GM12891 (cell line): ENCODE measurements around the gene TMEM236.
A peak's percentile ranks its signal among the peaks of the same experiment; 100 is the strongest.

Source experiments
- DNase-seq: peaks from one replicate; pipeline ENCODE4 v3.0.0; 2011; ENCODE audit warnings: low spot score; ENCODE audit not compliant: insufficient read length
- FAIRE-seq: peaks from 2 replicates; lab custom pipeline; 2011; peaks lifted over from hg19 to GRCh38; lab: Jason Lieb, UNC
- PAX5 ChIP-seq: IDR thresholded peaks from 2 replicates; pipeline ENCODE4 v1.6.1; 2011; ENCODE audit warnings: low read length, moderate library complexity, mild to moderate bottlenecking; ENCODE audit not compliant: insufficient read depth, severe bottlenecking
- POLR2A ChIP-seq: IDR thresholded peaks from 2 replicates; pipeline ENCODE4 v1.6.1; 2011; ENCODE audit warnings: low read depth, low read length, control low read depth
- POLR2AphosphoS5 ChIP-seq: IDR thresholded peaks from 2 replicates; pipeline ENCODE4 v1.6.1; 2011; ENCODE audit warnings: low read depth, low read length, control low read depth
- POU2F2 ChIP-seq: IDR thresholded peaks from 2 replicates; pipeline ENCODE4 v1.6.1; 2011; ENCODE audit warnings: low read depth, mild to moderate bottlenecking, control low read depth, low read length, moderate library complexity
- SPI1 ChIP-seq: IDR thresholded peaks from 2 replicates; pipeline ENCODE4 v1.6.1; 2011; ENCODE audit warnings: low read depth, low read length, control low read depth
- TAF1 ChIP-seq: IDR thresholded peaks from 2 replicates; pipeline ENCODE4 v1.6.1; 2011; ENCODE audit warnings: low read depth, low read length, control low read depth

TMEM236 gene

DNA sequence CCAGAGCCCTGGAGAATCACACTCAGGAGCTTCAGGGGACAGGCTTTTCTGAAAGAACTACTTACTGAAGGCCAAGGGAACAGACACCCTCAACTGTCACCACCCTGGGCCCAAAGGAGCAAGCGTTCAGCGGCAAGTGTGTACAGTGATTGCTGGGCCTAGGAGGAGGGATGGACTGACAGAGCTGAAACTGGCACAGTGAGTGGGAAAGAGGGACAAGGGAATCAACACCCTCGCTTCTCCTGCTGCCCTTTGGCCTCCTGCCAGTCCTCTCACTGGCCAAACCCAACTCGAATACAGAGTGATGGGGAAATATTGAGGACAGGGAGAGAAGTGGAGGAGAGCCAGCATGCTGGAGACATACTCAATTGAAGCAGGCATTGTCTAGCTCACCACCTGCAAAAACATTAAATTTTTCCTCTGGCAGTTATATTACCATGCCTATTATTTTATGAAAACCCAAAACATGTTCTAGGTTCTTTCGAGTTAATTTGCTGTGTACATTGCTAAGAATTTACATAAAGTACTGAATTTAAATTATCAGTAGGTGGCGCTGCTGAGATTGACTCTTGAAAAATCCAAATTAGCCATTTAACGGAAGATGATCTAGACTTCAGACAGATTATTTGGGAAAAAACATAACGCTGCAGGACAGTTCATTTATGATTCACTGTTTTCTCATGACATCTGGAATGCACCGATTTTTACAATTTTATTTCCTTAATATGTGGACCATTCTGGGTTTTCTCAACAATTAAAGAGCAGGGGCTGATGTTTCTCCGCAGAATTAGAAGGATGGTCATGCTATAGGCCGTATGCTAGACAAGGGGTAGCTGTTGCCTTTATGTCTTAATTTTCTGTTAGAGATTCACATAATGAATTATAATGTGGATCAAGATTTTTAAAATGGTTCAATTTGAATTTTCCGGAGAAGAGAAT is 14.7 kb upstream of the TMEM236 start:
- FAIRE-seq, result peak; percentile 70
- DNase-seq, result no peak
- TF ChIP-seq POU2F2, result no peak
- TF ChIP-seq PAX5, result no peak
- no peak for TF ChIP-seq TAF1
- no peak for TF ChIP-seq POLR2A
- TF ChIP-seq SPI1, result no peak
- TF ChIP-seq POLR2AphosphoS5, result no peak

DNA sequence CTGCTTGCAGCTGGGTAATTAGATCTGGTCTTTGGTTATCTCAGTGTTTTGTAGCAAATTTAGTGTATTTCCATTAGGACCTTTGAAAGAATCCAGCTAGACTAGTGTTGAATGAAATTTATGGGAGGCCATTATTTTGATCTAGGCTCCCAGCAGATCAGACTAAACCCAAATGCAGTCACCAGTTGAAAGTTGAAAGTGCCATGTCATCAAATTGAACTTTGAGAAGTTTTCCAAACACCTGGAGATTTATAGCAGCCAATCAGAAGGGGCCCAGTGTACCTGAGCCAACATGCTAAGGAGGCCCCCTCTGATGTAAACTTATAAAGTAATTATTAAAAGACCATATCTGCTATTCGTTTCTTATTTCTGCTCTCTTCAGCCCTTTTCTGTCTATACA is 11.3 kb upstream of the TMEM236 start:
- TF ChIP-seq POU2F2 (no peak), PAX5 (no peak), POLR2AphosphoS5 (no peak), SPI1 (no peak), POLR2A (no peak), TAF1 (no peak)
- FAIRE-seq, result no peak
- no peak for DNase-seq

DNA sequence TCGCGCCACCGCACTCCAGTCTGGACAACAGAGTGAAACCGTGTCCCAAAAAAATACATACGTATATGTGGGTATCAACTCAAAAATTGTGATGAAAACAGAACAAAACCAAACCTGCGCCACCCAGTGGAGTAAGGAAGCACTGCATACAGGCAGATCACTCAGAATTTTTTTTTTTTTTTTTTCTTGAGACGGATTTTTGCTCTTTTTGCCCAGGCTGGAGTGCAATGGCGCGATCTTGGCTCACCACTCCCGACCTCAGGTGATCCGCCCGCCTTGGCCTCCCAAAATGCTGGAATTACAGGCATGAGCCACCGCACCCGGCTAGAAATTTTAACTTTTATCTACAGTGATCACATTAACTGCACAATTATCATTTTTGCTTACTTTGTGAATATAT is 9.1 kb upstream of the TMEM236 start:
- FAIRE-seq, result no peak
- no peak for DNase-seq
- no peak for TF ChIP-seq SPI1

DNA sequence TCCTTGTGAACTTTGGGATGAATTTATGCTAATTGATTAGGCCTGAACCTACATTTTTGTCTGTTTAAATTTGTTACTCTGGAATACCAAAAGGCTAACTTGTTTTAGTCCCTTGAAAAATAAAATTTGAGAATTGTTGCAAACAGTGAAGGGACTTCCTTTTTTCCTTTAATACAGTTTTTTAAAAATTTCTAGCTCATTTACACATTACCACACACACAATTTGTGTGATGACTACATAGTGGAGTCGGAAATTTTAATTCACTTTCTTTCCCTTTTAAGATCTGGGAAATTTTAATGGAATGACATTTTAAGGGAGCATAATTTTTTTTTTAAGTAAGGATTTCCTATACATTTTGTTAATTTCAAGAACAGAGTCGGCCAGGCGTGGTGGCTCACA is 8.6 kb upstream of the TMEM236 start:
- TF ChIP-seq POU2F2 (no peak), POLR2A (no peak), TAF1 (no peak), POLR2AphosphoS5 (no peak), PAX5 (no peak), SPI1 (no peak)
- no peak for DNase-seq
- FAIRE-seq, result no peak

DNA sequence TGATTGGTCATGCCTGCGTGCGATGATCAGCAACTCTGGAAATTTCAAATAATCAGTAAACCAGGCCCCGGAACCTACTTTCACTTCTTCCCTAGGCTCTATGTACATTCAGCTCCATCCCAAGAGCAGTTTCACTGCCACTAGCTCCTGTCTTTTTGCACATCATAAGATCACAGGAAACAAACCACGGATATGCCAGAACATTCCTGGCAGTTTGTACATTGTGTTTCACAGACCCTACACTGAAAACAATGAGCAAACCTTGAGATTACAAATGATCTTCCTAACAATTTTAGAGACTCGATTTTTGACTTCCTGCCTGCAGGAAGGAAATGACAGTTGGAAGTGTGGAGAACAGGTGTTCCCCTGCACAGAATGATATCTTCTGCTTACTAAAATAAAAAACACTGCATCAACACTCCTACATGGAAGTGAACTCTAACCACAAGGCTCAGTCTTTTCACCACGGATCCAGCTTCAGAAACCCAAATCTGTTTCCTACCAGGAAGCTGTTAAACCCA is 7.6 kb upstream of the TMEM236 start:
- FAIRE-seq, result no peak
- no peak for DNase-seq
- TF ChIP-seq POLR2A (no peak), POLR2AphosphoS5 (no peak), POU2F2 (no peak), SPI1 (no peak), TAF1 (no peak), PAX5 (no peak)

DNA sequence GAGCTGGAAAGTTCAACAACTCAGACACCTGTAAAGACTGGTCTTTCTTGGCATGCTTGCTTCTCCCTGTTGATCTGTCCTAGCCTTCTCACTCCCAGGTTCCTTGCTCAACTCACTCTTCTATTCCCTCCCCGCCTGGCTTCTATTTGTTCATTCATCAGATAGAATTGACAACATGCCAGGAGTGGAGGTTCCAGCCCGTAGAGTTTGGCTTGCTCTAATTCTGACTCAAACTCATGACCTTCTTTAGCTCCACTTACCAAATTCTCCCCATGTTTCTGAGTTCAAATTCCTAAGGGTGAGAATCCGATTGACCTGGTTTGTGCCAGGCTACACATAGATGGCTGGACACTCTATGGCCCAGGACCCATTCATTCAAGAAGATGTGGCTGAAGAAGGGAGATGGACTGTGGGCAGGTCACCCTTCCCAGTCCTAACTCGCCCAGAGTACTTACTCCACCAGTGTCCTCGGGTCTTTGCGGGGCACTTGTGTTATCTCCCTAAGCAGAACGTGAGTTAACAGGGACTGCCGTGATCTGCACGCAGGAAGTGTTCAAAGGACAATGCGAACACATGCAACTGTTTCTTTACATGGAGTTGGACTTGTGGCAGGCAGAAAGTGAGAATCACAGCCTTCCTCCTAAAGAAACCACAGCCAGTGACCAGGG is 4.0 kb upstream of the TMEM236 start:
- TF ChIP-seq POLR2A (no peak), POLR2AphosphoS5 (no peak), PAX5 (no peak), SPI1 (no peak), POU2F2 (no peak), TAF1 (no peak)
- DNase-seq (no peak), FAIRE-seq (no peak)

DNA sequence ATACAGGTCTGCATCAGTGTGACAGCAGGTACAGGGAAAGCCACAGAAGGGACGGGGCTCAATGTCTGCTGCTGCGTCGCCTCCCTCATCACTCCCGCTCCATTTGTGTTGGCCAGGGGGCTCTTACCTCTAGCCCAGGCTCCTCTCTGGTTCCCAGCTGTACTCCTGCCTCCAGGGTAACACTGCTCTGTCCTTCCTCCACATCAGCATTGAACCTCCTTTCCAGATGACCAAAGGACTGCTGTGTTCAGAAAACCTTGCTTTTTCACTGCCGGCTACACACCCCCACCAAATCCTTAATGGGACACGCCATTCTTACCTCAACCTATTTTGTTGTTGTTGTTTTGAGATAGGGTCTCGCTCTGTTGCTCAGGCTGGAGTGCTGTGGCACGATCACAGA is 2.1 kb upstream of the TMEM236 start:
- DNase-seq (no peak), FAIRE-seq (no peak)
- TF ChIP-seq POLR2AphosphoS5, result no peak
- no peak for TF ChIP-seq SPI1
- TF ChIP-seq PAX5, result no peak
- TF ChIP-seq POU2F2, result no peak
- no peak for TF ChIP-seq TAF1
- TF ChIP-seq POLR2A, result no peak

DNA sequence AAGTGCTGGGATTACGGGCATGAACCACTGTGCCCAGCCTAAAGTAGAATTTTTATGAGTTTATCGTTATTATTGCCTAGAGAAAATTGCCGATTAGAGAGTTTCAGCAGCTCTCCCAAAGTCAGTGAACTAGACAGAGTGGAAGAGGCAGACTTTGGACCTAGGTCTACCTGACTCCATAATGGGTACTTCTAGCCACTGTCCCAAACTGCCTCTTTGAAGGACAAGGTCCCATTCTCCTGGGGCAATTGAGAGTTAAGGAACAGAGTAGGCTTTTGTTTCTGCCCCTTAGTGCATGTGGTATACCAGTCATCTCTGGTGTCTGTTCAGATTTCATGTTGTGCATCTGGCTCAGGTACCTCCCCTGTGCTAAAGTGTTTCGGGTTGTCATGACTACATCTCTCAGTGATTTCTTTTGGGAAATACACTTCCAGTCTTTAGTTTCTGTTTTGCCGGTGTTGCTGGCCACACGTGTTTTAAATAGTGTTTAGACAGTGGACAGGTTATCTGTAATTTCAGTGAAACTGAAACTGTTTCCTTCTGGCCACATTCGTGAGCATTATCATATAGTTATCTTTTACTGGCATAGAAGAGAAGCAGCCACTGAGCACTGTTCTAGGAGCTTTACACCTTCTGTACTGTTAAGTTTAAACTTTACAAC is 4.7 kb downstream of the TMEM236 start:
- FAIRE-seq, result peak; percentile 74
- peak; percentile 25 for DNase-seq
- TF ChIP-seq POU2F2 (no peak), PAX5 (no peak), POLR2AphosphoS5 (no peak)

DNA sequence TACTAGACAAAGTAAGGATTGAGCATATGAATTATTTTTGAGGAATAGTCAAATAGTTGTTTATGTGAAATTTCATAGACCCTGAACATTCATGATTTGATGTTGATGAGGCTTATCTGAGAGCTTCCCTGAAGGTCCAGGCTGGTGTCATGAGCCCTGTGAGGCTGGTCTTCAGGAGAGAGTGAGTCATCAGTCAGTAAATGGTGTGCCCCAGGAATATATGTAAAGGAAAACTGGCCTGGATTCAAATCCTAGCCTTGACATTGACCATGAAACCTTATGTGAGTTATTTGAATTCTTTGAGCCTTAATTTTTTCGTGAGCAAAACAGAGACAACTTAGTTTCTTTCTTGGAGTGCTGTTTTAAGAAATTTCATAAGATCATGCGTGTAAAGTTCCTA is 6.2 kb downstream of the TMEM236 start:
- TF ChIP-seq POLR2AphosphoS5, result no peak
- TF ChIP-seq POU2F2, result no peak
- TF ChIP-seq PAX5, result no peak
- no peak for TF ChIP-seq POLR2A
- no peak for TF ChIP-seq SPI1
- TF ChIP-seq TAF1, result no peak
- DNase-seq (no peak), FAIRE-seq (no peak)

DNA sequence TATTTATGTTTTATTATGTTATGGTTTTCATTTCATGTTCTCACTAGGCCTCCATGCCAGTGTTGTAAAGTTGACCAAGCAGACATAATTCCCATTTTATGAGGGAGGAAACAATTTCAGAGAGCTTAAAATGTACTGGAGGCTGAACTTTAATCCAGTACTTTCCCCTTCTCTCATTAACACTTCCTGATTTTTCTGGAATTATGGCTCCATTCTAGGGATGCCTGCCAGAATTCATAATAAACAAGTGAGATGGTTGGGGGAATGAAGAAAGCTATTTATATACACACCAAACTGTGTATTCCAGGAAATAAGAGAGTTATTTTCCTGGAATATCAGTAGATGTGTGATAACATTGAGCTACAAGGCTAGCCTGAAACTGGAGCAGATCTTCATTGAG is 6.9 kb downstream of the TMEM236 start:
- FAIRE-seq, result no peak
- TF ChIP-seq POLR2AphosphoS5 (no peak), TAF1 (no peak), SPI1 (no peak), POU2F2 (no peak), PAX5 (no peak), POLR2A (no peak)
- DNase-seq, result no peak
